IMR-90 (cell line): ENCODE data around the gene CPAMD8. TPM values are rescaled to one million over a fixed set of nuclear protein-coding genes. Genes with fewer than 3 reads are reported as not detected.

Experiments
- ATAC-seq: fragments of 200-7000 bp; cut with Tn5 transposase; 2 replicates; pipeline ENCODE4 v1.9.1; 2020; ENCODE audit warnings: low read depth, mild to moderate bottlenecking, moderate library complexity
- BruUV-seq: library from RNA; stranded (reverse); fragments of 400-500 nt; replicated peaks from 2 replicates; lab custom pipeline; 2021; lab: Mats Ljungman, UMichigan
- CTCF ChIA-PET: fragments of 300-600 bp; formaldehyde crosslinking; extraction: SDS; loops from one replicate; lab custom pipeline; 2021; ENCODE audit warnings: antibody characterized with exemption; lab: Yijun Ruan, JAX
- POLR2A ChIA-PET: fragments of 300-600 bp; sonication (Branson Sonifier 250); formaldehyde crosslinking; loops from one replicate; lab custom pipeline; 2022; ENCODE audit warnings: antibody characterized with exemption; ENCODE audit not compliant: unreplicated experiment; lab: Charles Lee
- DNase-seq: peaks from one replicate; pipeline ENCODE4 v3.0.0; 2013
- H2AFZ ChIP-seq: replicated peaks from 2 replicates; pipeline ENCODE3; 2013; ENCODE audit warnings: low read length, mild to moderate bottlenecking; ENCODE audit not compliant: poor library complexity
- H2AK5ac ChIP-seq: 2 replicates; pipeline ENCODE4 v1.6.1; 2013; ENCODE audit warnings: low read depth, low read length, inconsistent platforms
- H2AK9ac ChIP-seq: replicated peaks from 2 replicates; pipeline ENCODE3; 2013; ENCODE audit warnings: mild to moderate bottlenecking, low read depth, low read length, moderate library complexity; ENCODE audit not compliant: poor library complexity
- H2BK120ac ChIP-seq: 2 replicates; pipeline ENCODE4 v1.6.1; 2013; ENCODE audit warnings: low read depth, low read length, inconsistent platforms
- H2BK15ac ChIP-seq: 3 replicates; pipeline ENCODE4 v1.6.1; 2013; ENCODE audit warnings: low read depth, low read length, inconsistent platforms
- H2BK20ac ChIP-seq: 2 replicates; pipeline ENCODE4 v1.6.1; 2013; ENCODE audit warnings: low read depth, mild to moderate bottlenecking, inconsistent platforms, low read length, moderate library complexity
- H2BK5ac ChIP-seq: 2 replicates; pipeline ENCODE4 v1.6.1; 2013; ENCODE audit warnings: mild to moderate bottlenecking, low read depth, low read length, inconsistent platforms; ENCODE audit not compliant: poor library complexity, severe bottlenecking
- H3K14ac ChIP-seq: replicated peaks from 2 replicates; pipeline ENCODE4 v1.6.1; 2013; ENCODE audit warnings: low read depth, low read length, inconsistent platforms
- H3K18ac ChIP-seq: 2 replicates; pipeline ENCODE4 v1.6.1; 2013; ENCODE audit warnings: low read depth, low read length, control low read depth
- H3K23ac ChIP-seq: 2 replicates; pipeline ENCODE4 v1.6.1; 2013; ENCODE audit warnings: low read depth, low read length, inconsistent platforms
- H3K27ac ChIP-seq: 2 replicates; pipeline ENCODE4 v1.5.1; 2013; ENCODE audit warnings: mild to moderate bottlenecking, control low read depth, low read length; ENCODE audit not compliant: insufficient read depth
- H3K27me3 ChIP-seq: 2 replicates; pipeline ENCODE4 v1.6.1; 2013; ENCODE audit warnings: low read length; ENCODE audit not compliant: control insufficient read depth, insufficient read depth
- H3K36me3 ChIP-seq: 2 replicates; pipeline ENCODE4 v1.6.1; 2013; ENCODE audit warnings: low read length, mixed read lengths; ENCODE audit not compliant: control insufficient read depth, insufficient read depth
- H3K4ac ChIP-seq: 2 replicates; pipeline ENCODE4 v1.6.1; 2013; ENCODE audit warnings: low read depth, low read length, inconsistent platforms
- H3K4me1 ChIP-seq: 2 replicates; pipeline ENCODE4 v1.6.1; 2013; ENCODE audit warnings: low read length, mixed read lengths; ENCODE audit not compliant: control insufficient read depth, insufficient read depth
- H3K4me2 ChIP-seq: 2 replicates; pipeline ENCODE4 v1.6.1; 2013; ENCODE audit warnings: low read depth, mild to moderate bottlenecking, control low read depth, low read length, moderate library complexity
- H3K4me3 ChIP-seq: 2 replicates; pipeline ENCODE4 v1.5.1; 2013; ENCODE audit warnings: low read depth, mild to moderate bottlenecking, control low read depth, low read length, moderate library complexity; ENCODE audit not compliant: insufficient read depth
- H3K56ac ChIP-seq: 2 replicates; pipeline ENCODE4 v1.6.1; 2013; ENCODE audit warnings: low read length, inconsistent platforms; ENCODE audit not compliant: insufficient read depth; ENCODE audit errors: extremely low read depth
- H3K79me1 ChIP-seq, 2 experiments: 2 replicates each; pipeline ENCODE4 v1.6.1; 2013; ENCODE audit warnings: low read length in 2 of 2, inconsistent platforms in 1 of 2, low read depth in 1 of 2
- H3K9ac ChIP-seq: 2 replicates; pipeline ENCODE4 v1.6.1; 2013; ENCODE audit warnings: low read depth, low read length, control low read depth
- H3K9me1 ChIP-seq: 2 replicates; pipeline ENCODE4 v1.6.1; 2013; ENCODE audit warnings: low read length, inconsistent platforms; ENCODE audit not compliant: insufficient read depth
- H3K9me3 ChIP-seq: 2 replicates; pipeline ENCODE4 v1.6.1; 2013; ENCODE audit warnings: low read length; ENCODE audit not compliant: control insufficient read depth, insufficient read depth
- H4K20me1 ChIP-seq: 2 replicates; pipeline ENCODE4 v1.6.1; 2013; ENCODE audit warnings: low read length, inconsistent platforms; ENCODE audit not compliant: insufficient read depth
- H4K5ac ChIP-seq: 2 replicates; pipeline ENCODE4 v1.6.1; 2013; ENCODE audit warnings: mild to moderate bottlenecking, low read depth, low read length, control low read depth
- H4K8ac ChIP-seq, 2 experiments: 2 replicates each; pipeline ENCODE4 v1.6.1; 2013; ENCODE audit warnings: low read depth in 2 of 2, low read length in 2 of 2, control low read depth in 1 of 2, inconsistent platforms in 1 of 2
- H4K91ac ChIP-seq: 2 replicates; pipeline ENCODE4 v1.6.1; 2013; ENCODE audit warnings: low read depth, low read length, inconsistent platforms; ENCODE audit not compliant: insufficient read depth
- CTCF ChIP-seq: conservative IDR thresholded peaks from 2 replicates; pipeline ENCODE4 v1.5.1; 2012; ENCODE audit warnings: mild to moderate bottlenecking, low read depth, low read length, improper control_type of control experiment
- MAFK ChIP-seq: IDR thresholded peaks from 2 replicates; pipeline ENCODE4 v1.6.1; 2012; ENCODE audit warnings: low read depth, low read length, improper control_type of control experiment
- MXI1 ChIP-seq: IDR thresholded peaks from 2 replicates; pipeline ENCODE4 v1.6.1; 2012; ENCODE audit warnings: low read depth, mild to moderate bottlenecking, low read length, moderate library complexity, borderline replicate concordance
- POLR2A ChIP-seq: IDR thresholded peaks from 2 replicates; pipeline ENCODE4 v1.6.1; 2012; ENCODE audit warnings: mild to moderate bottlenecking, low read depth, low read length
- SMC3 ChIP-seq: fragments of 150-350 bp; IDR thresholded peaks from 2 replicates; pipeline ENCODE4 v1.6.1; 2016; ENCODE audit warnings: low read depth, mild to moderate bottlenecking, antibody characterized with exemption, low read length, moderate library complexity
- WGBS, 2 experiments: methylation state at CpG; one replicate each; pipeline versions ENCODE4 v1.1.5 to v1.1.7; 2013; ENCODE audit warnings: missing lambda C conversion rate in 2 of 2; ENCODE audit not compliant: insufficient read length in 1 of 2; ENCODE audit errors: extremely low coverage in 2 of 2; 5-methylcytosine and 5-hydroxymethylcytosine counted together
- dilution Hi-C: fragments of 300-500 bp; cut with HindIII; formaldehyde crosslinking; loops from one replicate; pipeline ENCODE4 v1.14.3; 2018; ENCODE audit warnings: low sequenced_read_pairs; ENCODE audit not compliant: unreplicated experiment
- in situ Hi-C: fragments of 300-500 bp; cut with MboI; formaldehyde crosslinking; loops from 3 replicates; pipeline ENCODE4 v1.14.3; 2019; ENCODE audit warnings: low sequenced_read_pairs, inconsistent platforms, mixed read lengths
- intact Hi-C: fragments of 100-400 bp; cut with micrococcal nuclease; formaldehyde crosslinking; loops from 2 replicates; pipeline ENCODE4 v1.10.0; 2022
- polyA plus RNA-seq, 3 experiments: library from polyadenylated mRNA; depleted of rRNA; stranded (reverse); fragments of >200 nt; gene quantifications; 2 replicates each; pipeline ENCODE4 v1.2.3, GENCODE V29; 2012; ENCODE audit warnings: low replicate concordance in 1 of 3
- total RNA-seq: library from RNA; depleted of rRNA; stranded (reverse); fragments of >200 nt; gene quantifications from 2 replicates; pipeline ENCODE4 v1.2.3, GENCODE V29; 2012
- TF ChIP-seq, protein P1 (sequence below): fragments of 150-350 bp; IDR thresholded peaks from 2 replicates; pipeline ENCODE4 v1.6.1; 2016; ENCODE audit warnings: low read depth, mild to moderate bottlenecking, low read length, moderate library complexity, borderline replicate concordance

CPAMD8 gene
- total and polyA plus RNA-seq, 2 of the 4 experiments (the other 2 are of a cell fraction) = 0.36 to 0.79 TPM

- Histone ChIP-seq H4K20me1 (no peaks in the 10 kb centered on the region), H3K9me3 (peaks cover 2% of the 10 kb centered on the region; the same call in 1 of the 2 replicates), H3K36me3 (no peaks in the 10 kb centered on the region), H3K4me1 (no peaks in the 10 kb centered on the region), H2AFZ (no peak overlapping the region), H4K8ac (no peak overlapping the region), H2BK120ac (no peak overlapping the region), H3K9ac (no peak overlapping the region), H3K79me1 (no peaks in the 10 kb centered on the region), H3K27me3 (no peaks in the 10 kb centered on the region; the same call in 1 of the 2 replicates), H2BK15ac (no peak overlapping the region), H2BK5ac (no peak overlapping the region), H3K23ac (no peak overlapping the region), H3K4ac (no peak overlapping the region), H2AK9ac (no peak overlapping the region), H4K5ac (no peak overlapping the region), H3K9me1 (no peaks in the 10 kb centered on the region), H2AK5ac (no peak overlapping the region), H3K4me3 (no peak overlapping the region), H3K4me2 (no peak overlapping the region), H3K27ac (no peak overlapping the region), H2BK20ac (no peak overlapping the region), H4K91ac (no peak overlapping the region), H3K14ac (no peak overlapping the region), H3K56ac (no peak overlapping the region), H3K18ac (no peak overlapping the region)
- TF ChIP-seq CTCF = no peak
- no peak for TF ChIP-seq POLR2A
- TF ChIP-seq SMC3 = no peak
- TF ChIP-seq MXI1 = no peak
- TF ChIP-seq, protein P1, sequence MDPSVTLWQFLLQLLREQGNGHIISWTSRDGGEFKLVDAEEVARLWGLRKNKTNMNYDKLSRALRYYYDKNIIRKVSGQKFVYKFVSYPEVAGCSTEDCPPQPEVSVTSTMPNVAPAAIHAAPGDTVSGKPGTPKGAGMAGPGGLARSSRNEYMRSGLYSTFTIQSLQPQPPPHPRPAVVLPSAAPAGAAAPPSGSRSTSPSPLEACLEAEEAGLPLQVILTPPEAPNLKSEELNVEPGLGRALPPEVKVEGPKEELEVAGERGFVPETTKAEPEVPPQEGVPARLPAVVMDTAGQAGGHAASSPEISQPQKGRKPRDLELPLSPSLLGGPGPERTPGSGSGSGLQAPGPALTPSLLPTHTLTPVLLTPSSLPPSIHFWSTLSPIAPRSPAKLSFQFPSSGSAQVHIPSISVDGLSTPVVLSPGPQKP = no peak
- no peak for TF ChIP-seq MAFK
- ChIA-PET POLR2A (no interaction called here), CTCF (no interaction called here)
- 67% methylated on average over 1 of the region's 4 CpGs; no CpG with 5 or more reads in 1 of the 2 experiments for WGBS, 2 experiments
- ATAC-seq = no peak
- intact Hi-C loops (no loop called here), dilution Hi-C loops (no loop called here), in situ Hi-C loops (no loop called here)
- no TSS peak for BruUV-seq
- no peak for DNase-seq
Observed at GRCh38 chr19:16931306-16931705, 95.3 kb downstream of the CPAMD8 start.
